Mammary epithelial cell (primary cell): ENCODE data around the gene ARL5C.

ENCODE experiments used
- EZH2 ChIP-seq: IDR thresholded peaks from 2 replicates; pipeline ENCODE4 v1.6.1; 2012; ENCODE audit warnings: low read length, inconsistent platforms, borderline replicate concordance
- TF ChIP-seq, protein P1 (sequence below), 2 donors: IDR thresholded peaks in 1 of 2; conservative IDR thresholded peaks in 1 of 2; 2 replicates each; pipeline ENCODE4 v1.5.1; 2011 to 2012; ENCODE audit warnings: inconsistent platforms in 2 of 2, low read length in 2 of 2, mild to moderate bottlenecking in 2 of 2, control low read depth in 1 of 2, low read depth in 1 of 2; ENCODE audit not compliant: insufficient read depth in 1 of 2; ENCODE audit errors: extremely low read depth in 1 of 2

DNA sequence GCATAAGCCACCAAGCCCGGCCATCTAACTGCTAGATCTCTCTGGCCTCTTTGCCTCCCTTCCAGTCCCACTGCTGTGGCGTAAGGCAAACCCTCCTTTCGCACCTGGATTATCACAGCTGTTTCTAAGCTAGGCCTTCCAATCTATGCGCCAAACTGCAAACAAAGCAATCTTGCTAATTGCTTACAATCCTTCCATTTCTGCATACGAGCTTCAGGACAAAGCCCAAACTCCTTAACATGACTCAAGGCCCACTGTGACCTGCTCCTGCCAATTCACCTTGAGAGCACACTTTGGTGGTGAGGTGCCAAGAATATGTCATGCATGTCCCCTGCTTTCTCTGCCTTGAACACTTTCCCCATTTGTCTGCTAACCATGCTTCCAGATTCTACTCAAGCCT lies 6.0 kb upstream of the ARL5C start:
- TF ChIP-seq EZH2, result no peak
- TF ChIP-seq, protein P1, sequence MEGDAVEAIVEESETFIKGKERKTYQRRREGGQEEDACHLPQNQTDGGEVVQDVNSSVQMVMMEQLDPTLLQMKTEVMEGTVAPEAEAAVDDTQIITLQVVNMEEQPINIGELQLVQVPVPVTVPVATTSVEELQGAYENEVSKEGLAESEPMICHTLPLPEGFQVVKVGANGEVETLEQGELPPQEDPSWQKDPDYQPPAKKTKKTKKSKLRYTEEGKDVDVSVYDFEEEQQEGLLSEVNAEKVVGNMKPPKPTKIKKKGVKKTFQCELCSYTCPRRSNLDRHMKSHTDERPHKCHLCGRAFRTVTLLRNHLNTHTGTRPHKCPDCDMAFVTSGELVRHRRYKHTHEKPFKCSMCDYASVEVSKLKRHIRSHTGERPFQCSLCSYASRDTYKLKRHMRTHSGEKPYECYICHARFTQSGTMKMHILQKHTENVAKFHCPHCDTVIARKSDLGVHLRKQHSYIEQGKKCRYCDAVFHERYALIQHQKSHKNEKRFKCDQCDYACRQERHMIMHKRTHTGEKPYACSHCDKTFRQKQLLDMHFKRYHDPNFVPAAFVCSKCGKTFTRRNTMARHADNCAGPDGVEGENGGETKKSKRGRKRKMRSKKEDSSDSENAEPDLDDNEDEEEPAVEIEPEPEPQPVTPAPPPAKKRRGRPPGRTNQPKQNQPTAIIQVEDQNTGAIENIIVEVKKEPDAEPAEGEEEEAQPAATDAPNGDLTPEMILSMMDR (conservative IDR thresholded peaks at IDR 0.05 in 1 of 2, IDR thresholded peaks at IDR 0.05 in 1 of 2; ENCODE audit: extremely low read depth in 1 of 2, insufficient read depth in 1 of 2, low read depth in 1 of 2, low read length in 2 of 2), result no peak
